Body of pancreas (tissue), 4 donors: ENCODE results near the gene ADCY5.

Experiments used
- CTCF ChIP-seq, 7 experiments: fragments of 450-650 bp in 4 of 7; fragments of 200-600 bp in 3 of 7; sonication (generic) in 3 of 7; IDR thresholded peaks; one replicate each; pipeline ENCODE4 v1.5.1; 2016 to 2019; ENCODE audit warnings: antibody characterized with exemption in 7 of 7
- POLR2A ChIP-seq, 3 donors: fragments of 450-650 bp; IDR thresholded peaks; one replicate each; pipeline ENCODE4 v1.6.1; 2016; ENCODE audit warnings: antibody characterized with exemption in 3 of 3, mild to moderate bottlenecking in 2 of 3

GRCh38 chr3:123295171-123295900 lies 153.6 kb downstream of the ADCY5 start:
- TF ChIP-seq CTCF (IDR thresholded peaks at IDR 0.05) (no peak), POLR2A (IDR thresholded peaks at IDR 0.05) (no peak)
